B cell (primary cell): ENCODE measurements around the gene KLHL3. TPM values are rescaled to one million over a fixed set of nuclear protein-coding genes. Genes with fewer than 3 reads are reported as not detected.

Experiments used
- ATAC-seq: fragments of 200-7000 bp; cut with Tn5 transposase; one replicate; pipeline ENCODE4 v1.10.0; 2021; ENCODE audit warnings: low read depth, mild to moderate bottlenecking, moderate number of reproducible peaks, moderate library complexity
- CTCF ChIA-PET: fragments of 350-600 bp; sonication (Branson Sonifier 250); formaldehyde crosslinking; loops from one replicate; lab custom pipeline; 2021; ENCODE audit warnings: antibody characterized with exemption, inconsistent platforms; lab: Charles Lee
- POLR2A ChIA-PET: fragments of 350-600 bp; sonication (Branson Sonifier 250); formaldehyde crosslinking; loops from one replicate; lab custom pipeline; 2021; ENCODE audit warnings: antibody characterized with exemption; lab: Charles Lee
- DNase-seq: peaks from one replicate; pipeline ENCODE4 v3.0.0; 2013
- H2AFZ ChIP-seq: 2 replicates; pipeline ENCODE4 v1.6.1; 2012; ENCODE audit warnings: mild to moderate bottlenecking, low read depth, low read length; ENCODE audit not compliant: insufficient read depth, poor library complexity, severe bottlenecking
- H3K27ac ChIP-seq, 2 donors: 1 replicate in 1 of 2; 2 replicates in 1 of 2; pipeline ENCODE4 v1.5.1; 2012 to 2013; ENCODE audit warnings: low read length in 2 of 2, mild to moderate bottlenecking in 2 of 2, moderate library complexity in 1 of 2
- H3K27me3 ChIP-seq, 4 experiments: fragments of 200-600 bp in 1 of 4; sonication (generic) in 1 of 4; replicated peaks in 1 of 4; 1 replicate in 2 of 4; 2 replicates in 2 of 4; pipeline versions ENCODE4 v1.6.1 to v1.7.0; 2013 to 2016; ENCODE audit warnings: low read length in 3 of 4, mild to moderate bottlenecking in 2 of 4, mixed read lengths in 1 of 4, moderate library complexity in 1 of 4; ENCODE audit not compliant: insufficient read depth in 4 of 4, control insufficient read depth in 3 of 4; ENCODE audit errors: control extremely low read depth in 1 of 4
- H3K36me3 ChIP-seq, 2 experiments: replicated peaks in 1 of 2; 1 replicate in 1 of 2; 2 replicates in 1 of 2; pipeline versions ENCODE4 v1.6.1 to v1.7.1; 2013; ENCODE audit warnings: low read length in 1 of 2; ENCODE audit not compliant: insufficient read depth in 2 of 2, control insufficient read depth in 1 of 2; ENCODE audit errors: control extremely low read depth in 1 of 2, extremely low read depth in 1 of 2
- H3K4me1 ChIP-seq, 2 donors: fragments of 200-600 bp in 1 of 2; sonication (generic) in 1 of 2; 1 replicate in 1 of 2; 2 replicates in 1 of 2; pipeline versions ENCODE4 v1.5.1 to v1.6.1; 2013 to 2017; ENCODE audit warnings: low read length in 2 of 2; ENCODE audit not compliant: control insufficient read depth in 2 of 2, insufficient read depth in 2 of 2
- H3K4me2 ChIP-seq: replicated peaks from 2 replicates; pipeline ENCODE3; 2012; ENCODE audit warnings: mild to moderate bottlenecking, low read depth, low read length; ENCODE audit not compliant: poor library complexity, severe bottlenecking
- H3K4me3 ChIP-seq, 5 experiments: fragments of 200-600 bp in 1 of 5; sonication (generic) in 1 of 5; 1 replicate in 3 of 5; 2 replicates in 2 of 5; pipeline versions ENCODE4 v1.5.1 to v1.7.0; 2011 to 2016; ENCODE audit warnings: low read length in 4 of 5, mild to moderate bottlenecking in 4 of 5, low read depth in 2 of 5, control low read depth in 1 of 5, moderate library complexity in 1 of 5; ENCODE audit not compliant: insufficient read depth in 1 of 5; ENCODE audit errors: control extremely low read depth in 1 of 5, extremely low read depth in 1 of 5
- H3K79me2 ChIP-seq: fragments of 200-600 bp; sonication (generic); one replicate; pipeline ENCODE4 v1.6.0; 2016; ENCODE audit warnings: low read length; ENCODE audit not compliant: control insufficient read depth, insufficient read depth
- H3K9ac ChIP-seq: fragments of 200-600 bp; sonication (generic); 2 replicates; pipeline ENCODE4 v1.6.1; 2017; ENCODE audit warnings: mild to moderate bottlenecking, low read length, moderate library complexity
- H3K9me3 ChIP-seq, 3 donors: one replicate each; pipeline versions ENCODE4 v1.6.1 to v1.7.1; 2013; ENCODE audit warnings: low read length in 2 of 3; ENCODE audit not compliant: control insufficient read depth in 2 of 3, insufficient read depth in 1 of 3; ENCODE audit errors: control extremely low read depth in 1 of 3
- H4K20me1 ChIP-seq: 2 replicates; pipeline ENCODE4 v1.6.0; 2012; ENCODE audit warnings: mild to moderate bottlenecking, low read length; ENCODE audit not compliant: insufficient read depth, control insufficient read depth, poor library complexity, severe bottlenecking
- H3K27ac Mint-ChIP-seq: one replicate; pipeline ENCODE4 v1.8.0; 2021; ENCODE audit warnings: mixed read lengths
- H3K27me3 Mint-ChIP-seq: one replicate; pipeline ENCODE4 v1.8.0; 2021; ENCODE audit warnings: mixed read lengths
- H3K4me1 Mint-ChIP-seq: one replicate; pipeline ENCODE4 v1.8.0; 2021; ENCODE audit warnings: mixed read lengths
- H3K4me3 Mint-ChIP-seq: one replicate; pipeline ENCODE4 v1.8.0; 2021; ENCODE audit warnings: mixed read lengths
- H3K9me3 Mint-ChIP-seq: one replicate; pipeline ENCODE4 v1.8.0; 2022; ENCODE audit warnings: mixed read lengths; ENCODE audit not compliant: insufficient read depth
- EZH2 ChIP-seq: IDR thresholded peaks from 2 replicates; pipeline ENCODE4 v1.6.1; 2012; ENCODE audit warnings: borderline replicate concordance, low read depth, mild to moderate bottlenecking, moderate library complexity, low read length; ENCODE audit not compliant: insufficient read depth, poor library complexity, severe bottlenecking
- WGBS: methylation state at CpG from one replicate; pipeline ENCODE4 v1.1.5; 2013; ENCODE audit warnings: missing lambda C conversion rate; ENCODE audit not compliant: insufficient coverage; 5-methylcytosine and 5-hydroxymethylcytosine counted together
- intact Hi-C: fragments of 100-400 bp; cut with micrococcal nuclease; formaldehyde crosslinking; loops from one replicate; pipeline ENCODE4 v1.10.0; 2022
- polyA plus RNA-seq: library from polyadenylated mRNA; depleted of rRNA; stranded (reverse); fragments of >200 nt; gene quantifications from 2 replicates; pipeline ENCODE4 v1.2.3, GENCODE V29; 2012
- total RNA-seq, 2 donors: library from RNA; stranded (reverse); fragments of 120-200 nt in 1 of 2; gene quantifications; 1 replicate in 1 of 2; 2 replicates in 1 of 2; pipeline versions ENCODE4 v1.2.3 to v1.2.4, GENCODE V29; 2013 to 2022
- TF ChIP-seq, protein P1 (sequence below): fragments of 200-600 bp; IDR thresholded peaks from one replicate; pipeline ENCODE4 v1.8.0; 2022; ENCODE audit warnings: antibody characterized with exemption, mild to moderate bottlenecking

Gene KLHL3
- total and polyA plus RNA-seq, 2 donors (not counting 1 experiment from before 2014, with no cell fraction given), result 3.3 to 4.5 TPM

DNA sequence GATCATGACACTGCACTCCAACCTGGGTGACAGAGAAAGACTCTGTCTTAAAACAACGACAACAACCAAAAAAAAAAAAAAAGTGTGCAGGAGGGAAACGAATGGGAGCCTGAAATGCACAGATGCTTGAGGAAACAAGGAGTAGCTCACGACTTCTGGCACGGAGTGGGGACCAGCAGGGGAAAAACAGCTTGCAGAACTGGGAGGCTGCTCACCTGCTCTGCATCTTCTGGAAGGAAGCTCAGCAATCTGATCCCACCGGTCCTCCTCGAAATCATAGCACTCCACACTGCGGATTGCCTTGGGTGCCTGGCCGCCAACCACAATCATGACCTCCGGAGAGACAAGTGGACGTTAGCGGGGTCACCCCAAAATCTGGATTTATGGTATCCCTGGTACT lies 96.2 kb downstream of the KLHL3 start:
- intact Hi-C loops, result no loop called here
- H3K79me2 ChIP-seq, result no peaks in the 10 kb centered on the region
- CTCF ChIA-PET, result interaction anchor here (0.9 to 1.9 kb wide), 3 partner anchors 10 to 21 kb away, joined by 3 to 11 read pairs (median 4); no protein-coding TSS in a partner anchor

GRCh38 chr5:137638841-137639240 lies 97.0 kb downstream of the KLHL3 start:
- Histone ChIP-seq H3K9me3 (no peaks in the 10 kb centered on the region), H3K27ac (no peak overlapping the region), H3K9ac (no peak overlapping the region), H4K20me1 (no peaks in the 10 kb centered on the region), H3K27me3 (no peaks in the 10 kb centered on the region), H2AFZ (no peak overlapping the region), H3K79me2 (no peaks in the 10 kb centered on the region), H3K4me3 (no peak overlapping the region), H3K4me2 (no peak overlapping the region), H3K4me1 (no peaks in the 10 kb centered on the region), H3K36me3 (no peaks in the 10 kb centered on the region)
- intact Hi-C loops, result no loop called here
- no peak overlapping the region for H3K27ac Mint-ChIP-seq
- no peak for DNase-seq
- ATAC-seq, result no peak
- CTCF ChIA-PET, result interaction anchor here (1.2 to 1.9 kb wide), 2 partner anchors 10 to 103 kb away, joined by 4 to 11 read pairs; no protein-coding TSS in a partner anchor
- POLR2A ChIA-PET, result no interaction called here
- no peaks in the 10 kb centered on the region for H3K27me3 Mint-ChIP-seq
- WGBS, result 97% methylated on average over 12 of the region's 13 CpGs
- H3K4me1 Mint-ChIP-seq, result no peaks in the 10 kb centered on the region
- TF ChIP-seq, protein P1, sequence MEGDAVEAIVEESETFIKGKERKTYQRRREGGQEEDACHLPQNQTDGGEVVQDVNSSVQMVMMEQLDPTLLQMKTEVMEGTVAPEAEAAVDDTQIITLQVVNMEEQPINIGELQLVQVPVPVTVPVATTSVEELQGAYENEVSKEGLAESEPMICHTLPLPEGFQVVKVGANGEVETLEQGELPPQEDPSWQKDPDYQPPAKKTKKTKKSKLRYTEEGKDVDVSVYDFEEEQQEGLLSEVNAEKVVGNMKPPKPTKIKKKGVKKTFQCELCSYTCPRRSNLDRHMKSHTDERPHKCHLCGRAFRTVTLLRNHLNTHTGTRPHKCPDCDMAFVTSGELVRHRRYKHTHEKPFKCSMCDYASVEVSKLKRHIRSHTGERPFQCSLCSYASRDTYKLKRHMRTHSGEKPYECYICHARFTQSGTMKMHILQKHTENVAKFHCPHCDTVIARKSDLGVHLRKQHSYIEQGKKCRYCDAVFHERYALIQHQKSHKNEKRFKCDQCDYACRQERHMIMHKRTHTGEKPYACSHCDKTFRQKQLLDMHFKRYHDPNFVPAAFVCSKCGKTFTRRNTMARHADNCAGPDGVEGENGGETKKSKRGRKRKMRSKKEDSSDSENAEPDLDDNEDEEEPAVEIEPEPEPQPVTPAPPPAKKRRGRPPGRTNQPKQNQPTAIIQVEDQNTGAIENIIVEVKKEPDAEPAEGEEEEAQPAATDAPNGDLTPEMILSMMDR, result no peak
- TF ChIP-seq EZH2, result no peak
- H3K4me3 Mint-ChIP-seq, result no peak overlapping the region
- no peaks in the 10 kb centered on the region for H3K9me3 Mint-ChIP-seq

More for the DNA sequence above, 96.2 kb downstream of the KLHL3 start:
- Histone ChIP-seq H3K9me3 (no peaks in the 10 kb centered on the region), H3K9ac (no peak overlapping the region), H4K20me1 (no peaks in the 10 kb centered on the region), H3K27ac (no peak overlapping the region), H3K4me2 (no peak overlapping the region), H3K4me3 (no peak overlapping the region), H3K4me1 (no peaks in the 10 kb centered on the region), H2AFZ (no peak overlapping the region), H3K36me3 (no peaks in the 10 kb centered on the region), H3K27me3 (no peaks in the 10 kb centered on the region)
- Mint-ChIP-seq H3K4me1 (no peaks in the 10 kb centered on the region), H3K4me3 (no peak overlapping the region), H3K27me3 (no peaks in the 10 kb centered on the region), H3K9me3 (no peaks in the 10 kb centered on the region), H3K27ac (no peak overlapping the region)
- POLR2A ChIA-PET, result no interaction called here
- no peak for ATAC-seq
- DNase-seq, result no peak
- WGBS, result 91% methylated on average over 10 of the region's 11 CpGs
- TF ChIP-seq EZH2, result no peak
- TF ChIP-seq, protein P1, result no peak
